ENCODE data around the gene SAMHD1. TPM values are rescaled to one million over a fixed set of nuclear protein-coding genes. Genes with fewer than 3 reads are reported as not detected.

The SAMHD1 gene
- total and polyA plus RNA-seq, 2 of the 13 experiments (the other 11 are each of a cell fraction or from before 2014, with no cell fraction given) = 16.9 to 43.5 TPM

DNA sequence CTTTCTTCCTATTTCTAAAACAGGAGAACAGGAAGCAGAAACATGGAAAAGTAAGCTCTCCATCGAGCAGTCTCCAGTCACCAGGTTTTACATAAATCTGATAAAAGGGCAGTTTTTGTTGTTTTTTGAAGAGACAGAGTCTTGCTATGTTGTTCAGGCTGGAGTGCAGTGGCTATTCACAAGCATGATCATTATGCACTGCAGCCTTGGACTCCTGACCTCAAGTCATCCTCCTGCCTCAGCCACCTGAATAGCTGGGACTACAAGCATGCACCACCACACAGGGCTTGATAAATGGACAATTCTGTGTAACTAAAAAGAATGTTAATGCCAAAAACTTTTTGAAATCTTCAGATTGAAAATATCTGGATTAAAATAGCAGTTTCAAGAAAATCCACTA lies 23.8 kb downstream of the SAMHD1 start (continued):
- TF ChIP-seq, protein P1, sequence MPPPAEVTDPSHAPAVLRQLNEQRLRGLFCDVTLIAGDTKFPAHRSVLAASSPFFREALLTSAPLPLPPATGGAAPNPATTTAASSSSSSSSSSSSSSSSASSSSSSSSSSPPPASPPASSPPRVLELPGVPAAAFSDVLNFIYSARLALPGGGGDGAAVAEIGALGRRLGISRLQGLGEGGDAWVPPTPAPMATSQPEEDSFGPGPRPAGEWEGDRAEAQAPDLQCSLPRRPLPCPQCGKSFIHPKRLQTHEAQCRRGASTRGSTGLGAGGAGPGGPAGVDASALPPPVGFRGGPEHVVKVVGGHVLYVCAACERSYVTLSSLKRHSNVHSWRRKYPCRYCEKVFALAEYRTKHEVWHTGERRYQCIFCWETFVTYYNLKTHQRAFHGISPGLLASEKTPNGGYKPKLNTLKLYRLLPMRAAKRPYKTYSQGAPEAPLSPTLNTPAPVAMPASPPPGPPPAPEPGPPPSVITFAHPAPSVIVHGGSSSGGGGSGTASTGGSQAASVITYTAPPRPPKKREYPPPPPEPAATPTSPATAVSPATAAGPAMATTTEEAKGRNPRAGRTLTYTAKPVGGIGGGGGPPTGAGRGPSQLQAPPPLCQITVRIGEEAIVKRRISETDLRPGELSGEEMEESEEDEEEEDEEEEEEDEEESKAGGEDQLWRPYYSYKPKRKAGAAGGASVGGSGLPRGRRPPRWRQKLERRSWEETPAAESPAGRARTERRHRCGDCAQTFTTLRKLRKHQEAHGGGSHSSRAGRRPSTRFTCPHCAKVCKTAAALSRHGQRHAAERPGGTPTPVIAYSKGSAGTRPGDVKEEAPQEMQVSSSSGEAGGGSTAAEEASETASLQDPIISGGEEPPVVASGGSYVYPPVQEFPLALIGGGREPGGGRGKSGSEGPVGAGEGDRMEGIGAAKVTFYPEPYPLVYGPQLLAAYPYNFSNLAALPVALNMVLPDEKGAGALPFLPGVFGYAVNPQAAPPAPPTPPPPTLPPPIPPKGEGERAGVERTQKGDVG (CRISPR knock-in tag; IDR thresholded peaks at IDR 0.05; ENCODE audit: borderline replicate concordance) = no peak
- TF ChIP-seq MEIS1 (CRISPR knock-in tag; IDR thresholded peaks at IDR 0.05; ENCODE audit: borderline replicate concordance) = no peak
- TF ChIP-seq, protein P2, sequence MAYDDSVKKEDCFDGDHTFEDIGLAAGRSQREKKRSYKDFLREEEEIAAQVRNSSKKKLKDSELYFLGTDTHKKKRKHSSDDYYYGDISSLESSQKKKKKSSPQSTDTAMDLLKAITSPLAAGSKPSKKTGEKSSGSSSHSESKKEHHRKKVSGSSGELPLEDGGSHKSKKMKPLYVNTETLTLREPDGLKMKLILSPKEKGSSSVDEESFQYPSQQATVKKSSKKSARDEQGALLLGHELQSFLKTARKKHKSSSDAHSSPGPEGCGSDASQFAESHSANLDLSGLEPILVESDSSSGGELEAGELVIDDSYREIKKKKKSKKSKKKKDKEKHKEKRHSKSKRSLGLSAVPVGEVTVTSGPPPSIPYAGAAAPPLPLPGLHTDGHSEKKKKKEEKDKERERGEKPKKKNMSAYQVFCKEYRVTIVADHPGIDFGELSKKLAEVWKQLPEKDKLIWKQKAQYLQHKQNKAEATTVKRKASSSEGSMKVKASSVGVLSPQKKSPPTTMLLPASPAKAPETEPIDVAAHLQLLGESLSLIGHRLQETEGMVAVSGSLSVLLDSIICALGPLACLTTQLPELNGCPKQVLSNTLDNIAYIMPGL (CRISPR knock-in tag; IDR thresholded peaks at IDR 0.05; ENCODE audit: borderline replicate concordance in 1 of 2, low read depth in 1 of 2) = no peak
- no peak for TF ChIP-seq GLI4 (CRISPR knock-in tag; IDR thresholded peaks at IDR 0.05; ENCODE audit: borderline replicate concordance)
- TF ChIP-seq, protein P3, sequence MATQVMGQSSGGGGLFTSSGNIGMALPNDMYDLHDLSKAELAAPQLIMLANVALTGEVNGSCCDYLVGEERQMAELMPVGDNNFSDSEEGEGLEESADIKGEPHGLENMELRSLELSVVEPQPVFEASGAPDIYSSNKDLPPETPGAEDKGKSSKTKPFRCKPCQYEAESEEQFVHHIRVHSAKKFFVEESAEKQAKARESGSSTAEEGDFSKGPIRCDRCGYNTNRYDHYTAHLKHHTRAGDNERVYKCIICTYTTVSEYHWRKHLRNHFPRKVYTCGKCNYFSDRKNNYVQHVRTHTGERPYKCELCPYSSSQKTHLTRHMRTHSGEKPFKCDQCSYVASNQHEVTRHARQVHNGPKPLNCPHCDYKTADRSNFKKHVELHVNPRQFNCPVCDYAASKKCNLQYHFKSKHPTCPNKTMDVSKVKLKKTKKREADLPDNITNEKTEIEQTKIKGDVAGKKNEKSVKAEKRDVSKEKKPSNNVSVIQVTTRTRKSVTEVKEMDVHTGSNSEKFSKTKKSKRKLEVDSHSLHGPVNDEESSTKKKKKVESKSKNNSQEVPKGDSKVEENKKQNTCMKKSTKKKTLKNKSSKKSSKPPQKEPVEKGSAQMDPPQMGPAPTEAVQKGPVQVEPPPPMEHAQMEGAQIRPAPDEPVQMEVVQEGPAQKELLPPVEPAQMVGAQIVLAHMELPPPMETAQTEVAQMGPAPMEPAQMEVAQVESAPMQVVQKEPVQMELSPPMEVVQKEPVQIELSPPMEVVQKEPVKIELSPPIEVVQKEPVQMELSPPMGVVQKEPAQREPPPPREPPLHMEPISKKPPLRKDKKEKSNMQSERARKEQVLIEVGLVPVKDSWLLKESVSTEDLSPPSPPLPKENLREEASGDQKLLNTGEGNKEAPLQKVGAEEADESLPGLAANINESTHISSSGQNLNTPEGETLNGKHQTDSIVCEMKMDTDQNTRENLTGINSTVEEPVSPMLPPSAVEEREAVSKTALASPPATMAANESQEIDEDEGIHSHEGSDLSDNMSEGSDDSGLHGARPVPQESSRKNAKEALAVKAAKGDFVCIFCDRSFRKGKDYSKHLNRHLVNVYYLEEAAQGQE (IDR thresholded peaks at IDR 0.05; ENCODE audit: borderline replicate concordance in 1 of 2, low read depth in 1 of 2, low read length in 2 of 2) = no peak
- TF ChIP-seq, protein P4, sequence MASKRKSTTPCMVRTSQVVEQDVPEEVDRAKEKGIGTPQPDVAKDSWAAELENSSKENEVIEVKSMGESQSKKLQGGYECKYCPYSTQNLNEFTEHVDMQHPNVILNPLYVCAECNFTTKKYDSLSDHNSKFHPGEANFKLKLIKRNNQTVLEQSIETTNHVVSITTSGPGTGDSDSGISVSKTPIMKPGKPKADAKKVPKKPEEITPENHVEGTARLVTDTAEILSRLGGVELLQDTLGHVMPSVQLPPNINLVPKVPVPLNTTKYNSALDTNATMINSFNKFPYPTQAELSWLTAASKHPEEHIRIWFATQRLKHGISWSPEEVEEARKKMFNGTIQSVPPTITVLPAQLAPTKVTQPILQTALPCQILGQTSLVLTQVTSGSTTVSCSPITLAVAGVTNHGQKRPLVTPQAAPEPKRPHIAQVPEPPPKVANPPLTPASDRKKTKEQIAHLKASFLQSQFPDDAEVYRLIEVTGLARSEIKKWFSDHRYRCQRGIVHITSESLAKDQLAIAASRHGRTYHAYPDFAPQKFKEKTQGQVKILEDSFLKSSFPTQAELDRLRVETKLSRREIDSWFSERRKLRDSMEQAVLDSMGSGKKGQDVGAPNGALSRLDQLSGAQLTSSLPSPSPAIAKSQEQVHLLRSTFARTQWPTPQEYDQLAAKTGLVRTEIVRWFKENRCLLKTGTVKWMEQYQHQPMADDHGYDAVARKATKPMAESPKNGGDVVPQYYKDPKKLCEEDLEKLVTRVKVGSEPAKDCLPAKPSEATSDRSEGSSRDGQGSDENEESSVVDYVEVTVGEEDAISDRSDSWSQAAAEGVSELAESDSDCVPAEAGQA (IDR thresholded peaks at IDR 0.05; ENCODE audit: low read depth) = no peak
- TF ChIP-seq, protein P4 (CRISPR knock-in tag; IDR thresholded peaks at IDR 0.05; ENCODE audit: borderline replicate concordance) = no peak
- TF ChIP-seq ZSCAN12 (CRISPR knock-in tag; IDR thresholded peaks at IDR 0.05) = no peak
- no peak for TF ChIP-seq EEA1 (CRISPR knock-in tag; IDR thresholded peaks at IDR 0.05; ENCODE audit: borderline replicate concordance)
- no peak for TF ChIP-seq LCORL (IDR thresholded peaks at IDR 0.05)
- TF ChIP-seq LCORL (CRISPR knock-in tag; IDR thresholded peaks at IDR 0.05) = peak; percentile 62; the same call in 1 of the 2 replicates
- TF ChIP-seq, protein P5, sequence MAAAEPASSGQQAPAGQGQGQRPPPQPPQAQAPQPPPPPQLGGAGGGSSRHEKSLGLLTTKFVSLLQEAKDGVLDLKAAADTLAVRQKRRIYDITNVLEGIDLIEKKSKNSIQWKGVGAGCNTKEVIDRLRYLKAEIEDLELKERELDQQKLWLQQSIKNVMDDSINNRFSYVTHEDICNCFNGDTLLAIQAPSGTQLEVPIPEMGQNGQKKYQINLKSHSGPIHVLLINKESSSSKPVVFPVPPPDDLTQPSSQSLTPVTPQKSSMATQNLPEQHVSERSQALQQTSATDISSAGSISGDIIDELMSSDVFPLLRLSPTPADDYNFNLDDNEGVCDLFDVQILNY (CRISPR knock-in tag; conservative IDR thresholded peaks at IDR 0.05) = no peak
- TF ChIP-seq HDAC1 (CRISPR knock-in tag; IDR thresholded peaks at IDR 0.05) = peak; percentile 72
